NCI-H226 (cell line): ENCODE results near the gene UBTFL1.
"Not testable (repeated sequence)": the region's sequence is repeated elsewhere in the genome, so short reads cannot be mapped to it uniquely, and the experiment has no call there.

Experiments
- DNase-seq: peaks from one replicate; pipeline ENCODE4 v3.0.0-alpha.2; 2015

Gene UBTFL1

DNA sequence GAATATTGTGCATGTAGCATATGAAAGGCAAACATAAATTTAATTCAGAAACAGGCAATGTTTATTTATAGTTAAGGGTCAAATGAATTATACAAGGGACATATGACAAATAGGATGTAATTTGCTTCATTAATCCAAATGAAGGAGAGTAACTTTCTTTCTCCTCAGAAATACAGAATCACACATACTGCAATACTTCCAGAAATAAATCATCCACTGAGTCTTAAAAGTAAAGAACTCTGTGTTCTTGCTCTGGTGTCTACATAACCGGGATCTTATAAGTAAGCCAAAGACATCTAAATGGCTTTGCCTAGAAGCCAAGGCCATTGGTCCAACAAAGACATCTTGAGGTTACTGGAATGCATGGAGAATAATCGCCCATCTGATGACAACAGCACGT is at the start of gene UBTFL1:
TSS of gene UBTFL1 (plus strand) at position 301 of the 400 bp plus-strand sequence. CDS start at position 301, 0 bp downstream.
- not testable (repeated sequence) for DNase-seq

- not testable (repeated sequence) for DNase-seq
Measured at GRCh38 chr11:90051591-90052209, 34.0 kb upstream of the UBTFL1 start.

DNA sequence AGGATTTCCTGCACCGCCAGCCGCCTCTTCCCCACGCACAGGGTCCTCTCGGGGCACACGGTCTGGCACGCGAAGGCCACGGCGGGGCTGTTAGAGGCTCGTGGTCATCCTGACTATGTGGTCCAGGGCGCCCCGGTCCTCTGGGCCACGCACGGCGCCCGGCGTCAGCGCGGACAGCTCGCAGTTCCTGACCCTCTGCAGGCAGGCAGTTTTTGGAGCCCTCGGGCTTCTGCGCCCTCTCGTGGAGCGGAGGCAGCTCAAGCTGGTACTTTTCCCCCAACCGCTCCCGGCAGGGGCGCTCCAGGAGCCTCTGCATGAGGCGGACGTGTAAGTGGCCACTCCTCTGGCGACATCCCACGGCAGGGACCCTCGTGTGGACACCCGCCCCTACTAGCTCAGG is 33.4 kb upstream of the UBTFL1 start:
- not testable (repeated sequence) for DNase-seq

GRCh38 chr11:90053545-90053944 is 32.2 kb upstream of the UBTFL1 start:
- not testable (repeated sequence) for DNase-seq

DNA sequence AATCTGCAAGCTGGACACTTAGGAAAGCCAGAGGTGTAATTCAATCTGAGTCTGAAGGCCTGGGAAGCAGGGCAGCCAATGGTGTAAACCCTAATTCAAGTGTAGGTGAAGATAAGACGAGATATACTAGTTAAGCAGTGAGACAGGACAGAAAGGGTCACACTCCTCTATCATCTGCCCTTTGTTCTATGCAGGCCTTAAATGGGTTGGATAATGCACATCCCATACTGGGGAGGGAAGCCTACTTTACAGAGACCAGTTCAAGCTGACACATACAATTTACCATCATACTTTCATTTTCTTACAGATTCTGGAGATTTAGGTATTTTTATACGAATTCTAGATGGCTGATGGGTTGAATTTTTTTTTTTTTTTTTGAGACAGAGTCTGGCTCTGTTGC is 3.0 kb downstream of the UBTFL1 start:
- not testable (repeated sequence) for DNase-seq

DNA sequence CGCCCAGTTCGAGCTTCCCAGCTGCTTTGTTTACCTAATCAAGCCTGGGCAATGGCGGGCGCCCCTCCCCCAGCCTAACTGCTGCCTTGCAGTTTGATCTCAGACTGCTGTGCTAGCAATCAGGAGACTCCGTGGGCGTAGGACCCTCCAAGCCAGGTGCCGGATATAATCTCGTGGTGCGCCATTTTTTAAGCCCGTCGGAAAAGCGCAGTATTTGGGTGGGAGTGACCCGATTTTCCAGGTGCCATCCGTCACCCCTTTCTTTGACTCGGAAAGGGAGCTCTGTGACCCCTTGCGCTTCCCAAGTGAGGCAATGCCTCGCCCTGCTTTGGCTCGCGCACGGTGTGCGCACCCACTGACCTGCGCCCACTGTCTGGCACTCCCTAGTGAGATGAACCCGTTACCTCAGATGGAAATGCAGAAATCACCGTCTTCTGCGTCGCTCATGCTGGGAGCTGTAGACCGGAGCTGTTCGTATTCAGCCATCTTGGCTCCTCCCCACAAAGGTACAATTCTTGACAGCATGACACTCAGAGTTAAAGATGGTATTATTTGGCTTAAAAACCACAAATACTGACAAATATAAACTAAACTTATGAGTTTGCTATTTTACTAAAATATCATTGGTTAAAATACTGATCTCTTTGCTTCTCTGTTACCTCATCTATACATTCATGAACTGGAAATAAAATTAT is 9.6 kb downstream of the UBTFL1 start:
- not testable (repeated sequence) for DNase-seq

- not testable (repeated sequence) for DNase-seq
Measured at GRCh38 chr11:90098261-90098660, 12.5 kb downstream of the UBTFL1 start.

DNA sequence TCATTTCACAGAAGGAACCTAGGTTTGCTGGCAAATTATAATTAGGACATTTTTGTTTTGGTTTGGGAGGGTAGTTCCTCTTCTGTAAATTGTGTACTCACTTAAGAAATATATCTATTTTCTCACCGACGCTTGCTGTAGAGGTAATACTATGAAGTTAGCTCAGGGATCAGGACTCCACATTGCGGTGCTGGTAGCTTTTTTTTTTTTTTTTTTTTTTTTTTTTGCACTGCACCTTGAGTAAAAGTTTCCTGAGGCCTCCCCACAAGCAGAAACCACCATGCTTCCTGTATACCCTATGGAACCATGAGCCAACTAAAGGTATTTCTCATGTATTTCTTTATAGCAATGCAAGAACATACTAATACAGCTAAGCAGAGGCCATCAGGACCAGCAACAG is 14.7 kb downstream of the UBTFL1 start:
- no peak for DNase-seq

DNA sequence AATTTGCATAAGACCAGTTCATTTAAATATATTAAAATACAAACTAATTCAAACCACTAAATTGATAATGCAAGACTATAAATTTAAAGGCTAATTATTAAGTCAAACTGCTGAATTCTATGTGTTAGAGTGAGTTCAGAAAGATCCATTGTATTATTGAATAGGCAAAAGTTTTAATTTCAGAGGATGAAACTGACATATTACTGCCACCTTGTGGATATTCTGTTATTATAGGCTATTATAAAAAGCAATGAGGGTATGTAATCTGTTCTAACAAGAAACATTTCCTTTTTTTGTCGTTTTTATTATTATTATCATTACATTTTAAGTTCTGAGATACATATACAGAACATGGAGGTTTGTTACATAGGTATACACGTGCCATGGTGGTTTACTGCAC is 27.8 kb downstream of the UBTFL1 start:
- no peak for DNase-seq

GRCh38 chr11:90120191-90120590 is 34.4 kb downstream of the UBTFL1 start:
- no peak for DNase-seq

DNA sequence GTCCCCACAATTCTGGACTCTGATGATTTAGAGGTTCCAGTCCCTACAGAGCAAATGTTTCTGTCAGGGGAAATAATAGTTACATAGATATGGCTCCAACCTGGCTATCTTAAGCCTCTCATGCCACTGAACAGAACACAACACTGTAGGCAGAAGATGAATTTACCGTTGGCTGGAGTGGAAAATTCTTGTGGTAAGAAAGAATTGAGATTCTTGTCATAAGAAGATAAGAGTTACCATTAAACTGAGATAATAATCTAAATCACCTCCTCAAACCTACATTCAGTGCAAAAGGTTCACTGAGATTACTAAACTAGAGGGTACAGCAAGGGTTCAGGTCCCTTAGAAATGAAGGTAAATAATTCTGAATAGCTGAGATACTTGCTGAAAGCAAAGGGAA is 38.6 kb downstream of the UBTFL1 start:
- DNase-seq = no peak

DNA sequence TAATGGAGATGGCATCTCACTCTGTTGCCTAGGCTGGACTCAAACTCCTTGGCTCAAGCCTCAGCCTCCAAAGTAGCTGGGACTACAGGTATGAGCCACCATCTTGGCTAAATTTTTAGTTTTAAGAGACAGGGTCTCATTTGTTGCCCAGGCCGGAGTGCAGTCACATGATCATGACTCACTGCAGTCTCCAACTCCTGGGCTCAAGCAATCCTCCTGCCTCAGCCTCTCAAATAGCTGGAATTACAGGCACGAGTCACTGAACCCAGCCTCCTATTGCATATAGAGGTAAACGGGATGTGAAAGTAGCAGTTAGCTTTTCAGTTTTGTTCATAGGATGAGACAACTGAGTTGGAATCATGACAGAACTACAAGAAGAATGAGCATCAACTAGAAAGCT is 39.2 kb downstream of the UBTFL1 start:
- peak; percentile 1 for DNase-seq

GRCh38 chr11:90133560-90134477 is 48.1 kb downstream of the UBTFL1 start:
- DNase-seq = no peak

GRCh38 chr11:90134478-90135003 is 48.8 kb downstream of the UBTFL1 start, which contains the start of gene NAALAD2:
TSS of gene NAALAD2 (plus strand) at chr11:90134663. CDS start at chr11:90134759, 96 bp downstream.
- DNase-seq = no peak

- no peak for DNase-seq
Measured at GRCh38 chr11:90135016-90135415, 49.3 kb downstream of the UBTFL1 start.
